GM12874 (cell line): Measurements from ENCODE around the gene E2F8.
A peak's percentile ranks its signal among the peaks of the same experiment; 100 is the strongest.

Experiments
- CTCF ChIP-seq: IDR thresholded peaks from 2 replicates; pipeline ENCODE4 v1.5.1; 2011; ENCODE audit warnings: low read depth, mild to moderate bottlenecking, control low read depth, low read length, moderate library complexity; ENCODE audit not compliant: insufficient read depth

The E2F8 gene

GRCh38 chr11:19263333-19263732 lies 22.6 kb upstream of the E2F8 start:
- TF ChIP-seq CTCF: no peak

GRCh38 chr11:19259487-19260345 lies 19.0 kb upstream of the E2F8 start:
- TF ChIP-seq CTCF: peak; percentile 85

- no peak for TF ChIP-seq CTCF
Observed at GRCh38 chr11:19258641-19259230, 18.0 kb upstream of the E2F8 start.

- TF ChIP-seq CTCF: no peak
Observed at GRCh38 chr11:19253817-19254216, 13.1 kb upstream of the E2F8 start.

GRCh38 chr11:19253153-19253745 lies 12.5 kb upstream of the E2F8 start:
- TF ChIP-seq CTCF: no peak

GRCh38 chr11:19252394-19253152 lies 11.8 kb upstream of the E2F8 start:
- no peak for TF ChIP-seq CTCF

GRCh38 chr11:19251577-19251976 lies 10.8 kb upstream of the E2F8 start:
- no peak for TF ChIP-seq CTCF
